H9 (cell line): ENCODE data around the gene NUP210. TPM values are rescaled to one million over a fixed set of nuclear protein-coding genes. Genes with fewer than 3 reads are reported as not detected.

Source experiments
- DNase-seq: peaks from one replicate; pipeline ENCODE4 v3.0.0-alpha.2; 2017
- H2AFZ ChIP-seq: one replicate; pipeline ENCODE4 v1.6.1; 2013; ENCODE audit warnings: mild to moderate bottlenecking, low read length, control low read depth, moderate library complexity
- H2AK5ac ChIP-seq: 2 replicates; pipeline ENCODE4 v1.6.1; 2013; ENCODE audit warnings: low read length, control low read depth, mixed read lengths; ENCODE audit not compliant: insufficient read length
- H2BK120ac ChIP-seq: one replicate; pipeline ENCODE4 v1.6.1; 2013; ENCODE audit warnings: low read depth, mild to moderate bottlenecking, low read length, control low read depth, inconsistent platforms; ENCODE audit not compliant: poor library complexity, severe bottlenecking
- H2BK12ac ChIP-seq: 2 replicates; pipeline ENCODE4 v1.6.1; 2013; ENCODE audit warnings: low read length, control low read depth, mixed read lengths, low read depth; ENCODE audit not compliant: insufficient read length
- H2BK15ac ChIP-seq: 2 replicates; pipeline ENCODE4 v1.6.1; 2013; ENCODE audit warnings: low read depth, low read length, control low read depth
- H2BK20ac ChIP-seq: one replicate; pipeline ENCODE4 v1.6.1; 2013; ENCODE audit warnings: low read depth, mild to moderate bottlenecking, low read length, control low read depth, inconsistent platforms; ENCODE audit not compliant: poor library complexity, severe bottlenecking
- H2BK5ac ChIP-seq: 2 replicates; pipeline ENCODE4 v1.6.1; 2013; ENCODE audit warnings: low read length, control low read depth, mixed read lengths; ENCODE audit not compliant: insufficient read length
- H3K14ac ChIP-seq: 2 replicates; pipeline ENCODE4 v1.6.1; 2013; ENCODE audit warnings: low read length, control low read depth; ENCODE audit not compliant: insufficient read depth
- H3K18ac ChIP-seq: 2 replicates; pipeline ENCODE4 v1.6.1; 2013; ENCODE audit warnings: low read depth, mild to moderate bottlenecking, mixed read lengths, low read length, control low read depth; ENCODE audit not compliant: insufficient read length
- H3K23ac ChIP-seq: 2 replicates; pipeline ENCODE4 v1.6.1; 2013; ENCODE audit warnings: low read length, control low read depth, mixed read lengths, low read depth; ENCODE audit not compliant: insufficient read length
- H3K23me2 ChIP-seq: 2 replicates; pipeline ENCODE4 v1.6.1; 2013; ENCODE audit warnings: low read depth, mild to moderate bottlenecking, mixed read lengths, low read length, control low read depth; ENCODE audit not compliant: insufficient read length, poor library complexity, severe bottlenecking
- H3K27ac ChIP-seq: 2 replicates; pipeline ENCODE4 v1.5.1; 2013; ENCODE audit warnings: low read length, control low read depth, mixed read lengths, low read depth; ENCODE audit not compliant: insufficient read length
- H3K27me3 ChIP-seq: 2 replicates; pipeline ENCODE4 v1.6.1; 2013; ENCODE audit warnings: low read length, control low read depth, inconsistent platforms; ENCODE audit not compliant: insufficient read depth
- H3K4ac ChIP-seq: 2 replicates; pipeline ENCODE4 v1.6.1; 2013; ENCODE audit warnings: low read depth, mild to moderate bottlenecking, control low read depth, inconsistent platforms, low read length, moderate library complexity
- H3K4me1 ChIP-seq: 2 replicates; pipeline ENCODE4 v1.6.1; 2013; ENCODE audit warnings: low read length, control low read depth, inconsistent platforms; ENCODE audit not compliant: insufficient read depth
- H3K4me2 ChIP-seq: 2 replicates; pipeline ENCODE4 v1.6.1; 2013; ENCODE audit warnings: low read length, control low read depth, mixed read lengths; ENCODE audit not compliant: insufficient read length, insufficient read depth
- H3K56ac ChIP-seq: 2 replicates; pipeline ENCODE4 v1.6.1; 2013; ENCODE audit warnings: low read depth, mild to moderate bottlenecking, mixed read lengths, low read length, control low read depth; ENCODE audit not compliant: insufficient read length
- H3K79me1 ChIP-seq: 2 replicates; pipeline ENCODE4 v1.6.1; 2013; ENCODE audit warnings: low read depth, mild to moderate bottlenecking, moderate library complexity, low read length, control low read depth, inconsistent platforms; ENCODE audit not compliant: insufficient read depth, poor library complexity, severe bottlenecking
- H3K79me2 ChIP-seq: 2 replicates; pipeline ENCODE4 v1.6.1; 2013; ENCODE audit warnings: low read length, control low read depth, inconsistent platforms; ENCODE audit not compliant: insufficient read depth
- H3K9ac ChIP-seq: 2 replicates; pipeline ENCODE4 v1.6.1; 2013; ENCODE audit warnings: low read length, control low read depth, mixed read lengths; ENCODE audit not compliant: insufficient read length; ENCODE audit errors: extremely low read depth
- H3K9me3 ChIP-seq: one replicate; pipeline ENCODE4 v1.6.1; 2013; ENCODE audit warnings: low read depth, low read length, inconsistent platforms; ENCODE audit not compliant: control insufficient read depth
- H3T11ph ChIP-seq: one replicate; pipeline ENCODE4 v1.6.1; 2013; ENCODE audit warnings: mild to moderate bottlenecking, low read length, control low read depth, inconsistent platforms
- H4K20me1 ChIP-seq: one replicate; pipeline ENCODE4 v1.6.1; 2013; ENCODE audit not compliant: control insufficient read depth, insufficient read length, insufficient read depth
- H4K5ac ChIP-seq: 2 replicates; pipeline ENCODE4 v1.6.1; 2013; ENCODE audit warnings: low read depth, mild to moderate bottlenecking, mixed read lengths, low read length, control low read depth; ENCODE audit not compliant: insufficient read length
- H4K8ac ChIP-seq: replicated peaks from 2 replicates; pipeline ENCODE4 v1.6.1; 2013; ENCODE audit warnings: low read length, control low read depth, mixed read lengths, low read depth; ENCODE audit not compliant: insufficient read length
- H4K91ac ChIP-seq: 2 replicates; pipeline ENCODE4 v1.6.1; 2013; ENCODE audit warnings: low read depth, mild to moderate bottlenecking, moderate library complexity, mixed read lengths, low read length, control low read depth; ENCODE audit not compliant: insufficient read length
- H3K27ac Mint-ChIP-seq, 3 experiments: 2 replicates in 2 of 3; 3 replicates in 1 of 3; pipeline ENCODE4 v1.8.0; 2020 to 2021; ENCODE audit warnings: mixed read lengths in 3 of 3, mild to moderate bottlenecking in 1 of 3, moderate library complexity in 1 of 3
- H3K27me3 Mint-ChIP-seq: 2 replicates; pipeline ENCODE4 v1.8.0; 2021; ENCODE audit warnings: low read depth, mild to moderate bottlenecking, moderate library complexity, mixed read lengths
- H3K36me3 Mint-ChIP-seq, 3 experiments: 2 replicates in 2 of 3; 3 replicates in 1 of 3; pipeline ENCODE4 v1.8.0; 2020 to 2021; ENCODE audit warnings: low read depth in 3 of 3, mixed read lengths in 3 of 3; ENCODE audit not compliant: insufficient read depth in 1 of 3
- H3K4me1 Mint-ChIP-seq, 2 experiments: 2 replicates each; pipeline ENCODE4 v1.8.0; 2020; ENCODE audit warnings: mixed read lengths in 2 of 2
- H3K4me3 Mint-ChIP-seq, 2 experiments: 2 replicates in 1 of 2; 3 replicates in 1 of 2; pipeline ENCODE4 v1.8.0; 2020 to 2021; ENCODE audit warnings: mild to moderate bottlenecking in 2 of 2, mixed read lengths in 2 of 2, moderate library complexity in 1 of 2
- H3K9me3 Mint-ChIP-seq, 2 experiments: 2 replicates in 1 of 2; 3 replicates in 1 of 2; pipeline ENCODE4 v1.8.0; 2020; ENCODE audit warnings: mild to moderate bottlenecking in 2 of 2, mixed read lengths in 2 of 2, moderate library complexity in 1 of 2
- CTCF ChIP-seq: fragments of 200-600 bp; sonication (generic); conservative IDR thresholded peaks from 3 replicates; pipeline ENCODE4 v1.8.0; 2021; ENCODE audit warnings: antibody characterized with exemption, mild to moderate bottlenecking
- WGBS: extraction: QIAGEN DNeasy Blood & Tissue Kit; methylation state at CpG from one replicate; pipeline ENCODE4 v1.1.7; 2013; ENCODE audit warnings: missing lambda C conversion rate, low lambda C conversion rate, mixed read lengths; ENCODE audit not compliant: insufficient read length; ENCODE audit errors: extremely low coverage; 5-methylcytosine and 5-hydroxymethylcytosine counted together
- total RNA-seq: library from RNA; stranded (reverse); gene quantifications from 2 replicates; pipeline ENCODE4 v1.2.1, GENCODE V29; 2021

Gene NUP210
- total RNA-seq, 1 experiment from 2014 or later = 48.8 TPM

GRCh38 chr3:13433912-13434311, 13.8 kb upstream of the NUP210 start:
- Mint-ChIP-seq H3K27ac (0 out of 7 replicates have a peak overlapping the region, but pooled peaks of 1 of the 3 experiments have one; percentile 5), H3K4me1 (peaks cover 12% of the 10 kb centered on the region in 2 experiments), H3K27me3 (peaks cover 4% of the 10 kb centered on the region; the same call in 1 of the 2 replicates), H3K9me3 (peaks cover 3 to 6% of the 10 kb centered on the region in 2 experiments; a peak in 3 of 5 replicates), H3K4me3 (no peak overlapping the region), H3K36me3 (peaks cover 0 to 4% (median 0%) of the 10 kb centered on the region in 3 experiments; a peak in 2 of 7 replicates)
- H4K20me1 ChIP-seq = no peaks in the 10 kb centered on the region
- no CpG with 5 or more reads among the region's 5 CpGs for WGBS
- H3K27ac ChIP-seq = no peak overlapping the region
- no peak overlapping the region for H2BK120ac ChIP-seq
- no peak overlapping the region for H3K4me2 ChIP-seq
- H3K79me2 ChIP-seq = no peaks in the 10 kb centered on the region
- no peak overlapping the region for H2BK15ac ChIP-seq
- H4K5ac ChIP-seq = no peak overlapping the region
- no peak overlapping the region for H4K8ac ChIP-seq
- no peaks in the 10 kb centered on the region for H3K9me3 ChIP-seq
- no peak for DNase-seq
- no peak overlapping the region for H3K9ac ChIP-seq
- H3K79me1 ChIP-seq = no peaks in the 10 kb centered on the region
- no peak overlapping the region for H3K14ac ChIP-seq
- H2AFZ ChIP-seq = no peak overlapping the region
- H2AK5ac ChIP-seq = no peak overlapping the region
- H3K56ac ChIP-seq = no peak overlapping the region
- no peak overlapping the region for H3T11ph ChIP-seq
- no peak overlapping the region for H3K18ac ChIP-seq
- no peak overlapping the region for H4K91ac ChIP-seq
- no peaks in the 10 kb centered on the region for H3K27me3 ChIP-seq
- H3K4ac ChIP-seq = no peak overlapping the region
- no peak overlapping the region for H3K23ac ChIP-seq
- TF ChIP-seq CTCF = no peak
- H2BK12ac ChIP-seq = no peak overlapping the region
- H2BK20ac ChIP-seq = no peak overlapping the region
- H3K23me2 ChIP-seq = no peaks in the 10 kb centered on the region
- H3K4me1 ChIP-seq = no peaks in the 10 kb centered on the region
- no peak overlapping the region for H2BK5ac ChIP-seq
